ENCODE measurements around the gene UGT1A7. TPM values are rescaled to one million over a fixed set of nuclear protein-coding genes. Genes with fewer than 3 reads are reported as not detected.

UGT1A7 gene
- total RNA-seq, 2 donors from 2014 or later: not detected

DNA sequence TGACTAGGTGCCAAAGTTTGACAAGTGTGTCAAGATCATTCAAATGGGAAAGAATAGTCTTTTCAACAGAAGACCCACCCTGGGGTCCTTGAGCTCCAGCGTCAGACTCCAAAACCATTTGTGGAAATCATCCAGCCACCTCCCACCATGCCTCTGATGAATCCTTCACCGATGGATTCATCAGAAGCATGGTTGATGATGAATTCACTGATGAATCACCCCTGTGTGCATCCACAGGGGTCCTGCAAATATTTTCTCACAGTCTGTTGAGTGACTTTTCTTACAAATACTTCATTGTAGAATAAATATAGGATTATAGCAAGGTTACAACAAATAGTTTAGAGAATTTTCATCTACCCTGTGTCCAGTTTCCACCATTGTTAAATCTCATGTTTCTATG is 5.7 kb upstream of the UGT1A7 start:
- Histone ChIP-seq H3K36me3 (replicated peaks in 1 of 2; ENCODE audit: insufficient read depth in 1 of 2, low read depth in 2 of 2) (no peaks in the 10 kb centered on the region), H3K27ac (no peak overlapping the region), H3K9me3 (no peaks in the 10 kb centered on the region), H3K4me1 (no peaks in the 10 kb centered on the region), H3K4me3 (no peak overlapping the region), H3K27me3 (no peaks in the 10 kb centered on the region)
- intact Hi-C loops (cut with DNase I): no loop called here
- 73 to 82% methylated on average over 2 of the region's 2 CpGs for WGBS, 2 donors
- DNase-seq (no peak), ATAC-seq (no peak)
- TF ChIP-seq, protein P1, sequence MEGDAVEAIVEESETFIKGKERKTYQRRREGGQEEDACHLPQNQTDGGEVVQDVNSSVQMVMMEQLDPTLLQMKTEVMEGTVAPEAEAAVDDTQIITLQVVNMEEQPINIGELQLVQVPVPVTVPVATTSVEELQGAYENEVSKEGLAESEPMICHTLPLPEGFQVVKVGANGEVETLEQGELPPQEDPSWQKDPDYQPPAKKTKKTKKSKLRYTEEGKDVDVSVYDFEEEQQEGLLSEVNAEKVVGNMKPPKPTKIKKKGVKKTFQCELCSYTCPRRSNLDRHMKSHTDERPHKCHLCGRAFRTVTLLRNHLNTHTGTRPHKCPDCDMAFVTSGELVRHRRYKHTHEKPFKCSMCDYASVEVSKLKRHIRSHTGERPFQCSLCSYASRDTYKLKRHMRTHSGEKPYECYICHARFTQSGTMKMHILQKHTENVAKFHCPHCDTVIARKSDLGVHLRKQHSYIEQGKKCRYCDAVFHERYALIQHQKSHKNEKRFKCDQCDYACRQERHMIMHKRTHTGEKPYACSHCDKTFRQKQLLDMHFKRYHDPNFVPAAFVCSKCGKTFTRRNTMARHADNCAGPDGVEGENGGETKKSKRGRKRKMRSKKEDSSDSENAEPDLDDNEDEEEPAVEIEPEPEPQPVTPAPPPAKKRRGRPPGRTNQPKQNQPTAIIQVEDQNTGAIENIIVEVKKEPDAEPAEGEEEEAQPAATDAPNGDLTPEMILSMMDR (IDR thresholded peaks at IDR 0.05): no peak
- no peak for TF ChIP-seq POLR2A (IDR thresholded peaks at IDR 0.05)

DNA sequence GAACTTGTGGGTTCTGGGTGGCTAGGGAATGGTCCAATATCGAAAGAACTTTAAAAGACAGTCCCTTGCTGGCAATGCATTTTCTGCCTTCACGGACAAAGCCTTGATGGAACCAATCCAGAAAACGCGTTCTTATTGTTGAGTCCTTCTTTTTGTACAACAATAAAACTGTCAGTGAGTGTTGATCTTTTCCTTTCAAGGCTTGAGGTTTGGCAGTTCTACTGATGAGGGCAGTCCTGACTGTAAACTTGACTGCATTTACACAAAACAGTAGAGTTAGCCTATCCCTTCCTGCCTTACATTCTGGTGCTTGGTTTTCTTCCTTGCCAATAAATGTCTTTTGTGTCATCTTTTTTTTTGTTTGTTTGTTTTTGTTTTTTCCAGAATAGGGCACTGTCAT is 2.5 kb upstream of the UGT1A7 start:
- Histone ChIP-seq H3K27me3 (no peaks in the 10 kb centered on the region), H3K36me3 (replicated peaks in 1 of 2; ENCODE audit: insufficient read depth in 1 of 2, low read depth in 2 of 2) (no peaks in the 10 kb centered on the region), H3K4me1 (no peaks in the 10 kb centered on the region), H3K27ac (no peak overlapping the region), H3K9me3 (no peaks in the 10 kb centered on the region), H3K4me3 (no peak overlapping the region)
- intact Hi-C loops (cut with DNase I): no loop called here
- no peak for ATAC-seq
- TF ChIP-seq POLR2A (IDR thresholded peaks at IDR 0.05): no peak
- TF ChIP-seq, protein P1 (IDR thresholded peaks at IDR 0.05): no peak
- WGBS, 2 donors: 64 to 72% methylated on average over 4 of the region's 4 CpGs
- DNase-seq: no peak

GRCh38 chr2:233680361-233681045 is 1.2 kb upstream of the UGT1A7 start:
- Histone ChIP-seq H3K27ac (no peak overlapping the region), H3K27me3 (no peaks in the 10 kb centered on the region), H3K9me3 (no peaks in the 10 kb centered on the region), H3K4me3 (no peak overlapping the region), H3K36me3 (replicated peaks in 1 of 2; ENCODE audit: insufficient read depth in 1 of 2, low read depth in 2 of 2) (no peaks in the 10 kb centered on the region), H3K4me1 (no peaks in the 10 kb centered on the region)
- TF ChIP-seq, protein P1 (IDR thresholded peaks at IDR 0.05): no peak
- no peak for TF ChIP-seq POLR2A (IDR thresholded peaks at IDR 0.05)
- intact Hi-C loops (cut with DNase I): no loop called here
- 75 to 81% methylated on average over 4 of the region's 4 CpGs for WGBS, 2 donors
- no peak for DNase-seq
- no peak for ATAC-seq

- H3K27ac ChIP-seq: no peak overlapping the region
- H3K4me1 ChIP-seq: no peaks in the 10 kb centered on the region
- no peaks in the 10 kb centered on the region for H3K36me3 ChIP-seq (replicated peaks in 1 of 2; ENCODE audit: insufficient read depth in 1 of 2, low read depth in 2 of 2)
- H3K4me3 ChIP-seq: no peak overlapping the region
- ATAC-seq (no peak), DNase-seq (no peak)
- no peaks in the 10 kb centered on the region for H3K27me3 ChIP-seq
- TF ChIP-seq, protein P1 (IDR thresholded peaks at IDR 0.05): no peak
- no peak for TF ChIP-seq POLR2A (IDR thresholded peaks at IDR 0.05)
- no peaks in the 10 kb centered on the region for H3K9me3 ChIP-seq
- intact Hi-C loops (cut with DNase I): no loop called here
- WGBS, 2 donors: 70 to 71% methylated on average over 1 of the region's 1 CpG
Measured at GRCh38 chr2:233684640-233685039, 2.9 kb downstream of the UGT1A7 start.

DNA sequence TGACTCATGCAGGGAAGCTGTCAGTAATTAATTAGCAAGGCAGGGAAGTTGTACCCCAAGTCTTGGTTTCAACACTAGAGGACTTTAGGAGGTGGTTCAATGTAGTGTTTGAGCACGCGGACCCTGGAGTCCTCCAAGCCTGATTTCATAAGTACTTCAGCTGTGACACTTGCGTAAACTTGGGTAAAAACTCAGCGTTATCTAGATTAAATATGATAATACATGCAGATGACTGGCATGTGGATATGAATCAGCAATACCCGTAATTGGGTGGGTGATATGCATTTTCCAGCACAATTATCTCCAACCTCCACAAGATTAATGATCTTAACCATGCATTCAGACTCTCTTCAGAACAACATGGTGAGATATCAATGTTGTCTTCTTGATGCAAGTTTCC is 5.2 kb downstream of the UGT1A7 start:
- WGBS, 2 donors: 70 to 76% methylated on average over 5 of the region's 5 CpGs
- Histone ChIP-seq H3K4me3 (no peak overlapping the region), H3K27ac (no peak overlapping the region), H3K36me3 (replicated peaks in 1 of 2; ENCODE audit: insufficient read depth in 1 of 2, low read depth in 2 of 2) (no peaks in the 10 kb centered on the region), H3K9me3 (no peaks in the 10 kb centered on the region), H3K27me3 (no peaks in the 10 kb centered on the region), H3K4me1 (peaks cover under 1% of the 10 kb centered on the region)
- ATAC-seq (no peak), DNase-seq (no peak)
- TF ChIP-seq, protein P1 (IDR thresholded peaks at IDR 0.05): no peak
- no peak for TF ChIP-seq POLR2A (IDR thresholded peaks at IDR 0.05)
- intact Hi-C loops (cut with DNase I): no loop called here

Data from body of pancreas (tissue), 4 donors.